C4-2B (cell line): ENCODE data around the gene TTC39B.

Experiments
- CTCF ChIP-seq: fragments of 450-650 bp; conservative IDR thresholded peaks from 2 replicates; pipeline ENCODE4 v1.5.1; 2017; ENCODE audit warnings: mild to moderate bottlenecking
- ZFX ChIP-seq: fragments of 450-650 bp; IDR thresholded peaks from 2 replicates; pipeline ENCODE4 v1.6.1; 2017

DNA sequence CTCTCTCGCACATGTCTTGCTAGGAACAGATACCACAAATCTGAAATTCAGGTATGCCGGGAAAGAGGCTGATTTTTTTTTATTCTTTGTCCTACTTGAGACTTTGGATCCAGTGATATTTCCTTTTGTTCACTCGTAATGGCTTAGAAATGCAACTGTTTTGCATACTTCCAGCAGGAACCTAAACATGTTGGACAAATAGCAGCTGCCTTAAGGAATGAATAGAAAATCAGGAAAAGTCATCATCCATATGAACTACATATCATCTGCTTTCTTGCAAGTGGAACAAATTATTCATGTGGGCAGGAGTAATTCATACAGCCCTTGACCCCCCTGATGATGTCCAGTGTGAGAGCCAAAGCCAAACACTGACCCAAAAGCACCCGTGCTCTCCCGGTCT, 17.4 kb downstream of the TTC39B start:
- TF ChIP-seq CTCF = no peak
- no peak for TF ChIP-seq ZFX
